Measurements from ENCODE around the gene PARS2.

Gene PARS2

GRCh38 chr1:54768093-54768492 lies 3.8 kb upstream of the PARS2 start:
- no peak for DNase-seq

- DNase-seq = no peak
Observed at GRCh38 chr1:54767526-54767925, 3.2 kb upstream of the PARS2 start.

DNA sequence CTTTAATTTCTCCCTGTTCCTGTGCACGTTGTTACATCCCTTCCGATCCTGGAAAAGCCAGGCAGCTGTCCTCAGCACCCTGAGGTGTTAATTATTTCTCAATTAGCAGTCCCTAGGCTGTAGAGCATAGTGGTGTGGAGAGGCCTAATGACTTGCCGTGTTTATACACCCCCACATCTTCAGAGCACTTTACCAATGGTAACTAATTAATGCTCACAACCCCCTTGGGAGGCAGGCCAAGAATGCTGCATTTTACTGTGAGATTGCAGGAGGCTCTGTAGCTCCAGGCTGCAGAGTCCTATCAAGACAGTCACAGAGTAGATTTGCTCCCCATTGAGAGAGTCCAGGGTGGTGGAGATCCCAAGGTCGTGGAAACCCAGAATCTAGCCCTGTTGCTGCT lies 2.4 kb upstream of the PARS2 start:
- no peak for DNase-seq

DNA sequence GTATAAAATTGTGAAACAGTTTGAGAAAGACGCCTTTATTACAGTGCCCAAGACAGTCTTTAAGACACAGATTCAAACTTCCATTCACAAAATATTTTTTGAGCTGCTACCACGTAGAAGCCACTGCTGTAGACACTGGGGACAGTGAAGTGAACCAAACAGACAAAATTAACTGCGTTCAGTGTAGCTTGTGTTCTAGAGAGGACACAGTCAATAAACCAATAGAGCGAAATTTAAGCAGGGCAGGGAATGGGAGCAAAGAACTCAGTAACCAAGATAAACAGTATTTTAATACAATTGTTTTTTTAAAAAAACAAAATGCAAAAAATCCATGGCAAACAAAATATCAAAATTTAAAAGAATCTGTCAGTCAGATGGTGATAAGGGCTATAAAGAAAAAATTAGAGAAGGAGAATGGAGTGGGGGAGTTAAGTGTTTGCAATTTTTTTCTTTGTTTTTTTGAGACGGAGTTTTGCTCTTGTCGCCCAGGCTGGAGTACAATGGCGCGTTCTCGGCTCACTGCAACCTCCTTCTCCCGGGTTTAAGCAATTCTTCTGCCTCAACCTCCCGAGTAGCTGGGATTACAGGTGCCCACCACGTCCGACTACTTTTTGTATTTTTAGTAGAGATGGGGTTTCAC lies 719 bp upstream of the PARS2 start:
- DNase-seq = no peak

DNA sequence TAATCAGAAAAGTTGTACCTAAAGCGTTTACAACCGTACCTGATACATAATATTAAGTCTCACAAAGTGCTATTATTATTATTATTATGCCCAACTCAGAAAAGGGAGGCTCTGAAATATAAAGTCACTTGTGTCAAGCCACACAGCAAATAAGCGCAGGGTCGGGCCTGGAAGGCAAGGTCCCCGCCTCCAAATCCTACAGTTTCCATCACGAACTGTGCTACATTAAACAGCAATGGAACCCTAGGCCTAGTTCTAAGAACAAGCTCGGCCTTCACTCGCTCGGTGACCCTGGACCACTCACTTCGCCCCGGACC lies 549 bp downstream of the PARS2 start:
- DNase-seq = no peak

GRCh38 chr1:54758678-54759348 lies 5.5 kb downstream of the PARS2 start:
- DNase-seq = no peak

DNA sequence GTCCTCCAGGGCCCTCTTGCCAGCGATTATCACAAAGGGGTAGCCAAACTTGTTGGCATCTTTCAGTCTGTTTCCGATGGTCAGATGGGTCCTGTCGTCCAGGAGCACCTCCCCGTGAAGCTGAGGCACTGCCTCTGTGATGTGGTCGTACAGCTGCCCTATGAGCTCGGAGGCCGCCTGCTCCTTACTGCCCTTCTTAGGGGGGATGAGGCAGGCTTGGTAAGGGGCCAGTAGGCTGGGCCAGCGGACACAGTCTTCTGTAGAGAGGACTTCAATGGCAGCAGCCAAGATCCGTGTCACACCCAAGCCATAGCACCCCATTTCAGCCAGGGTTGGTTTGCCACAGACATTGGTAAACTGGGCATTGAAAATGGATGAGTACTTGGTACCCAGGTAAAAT lies 6.5 kb downstream of the PARS2 start:
- no peak for DNase-seq

GRCh38 chr1:54754486-54755285 lies 9.6 kb downstream of the PARS2 start:
- no peak for DNase-seq

DNA sequence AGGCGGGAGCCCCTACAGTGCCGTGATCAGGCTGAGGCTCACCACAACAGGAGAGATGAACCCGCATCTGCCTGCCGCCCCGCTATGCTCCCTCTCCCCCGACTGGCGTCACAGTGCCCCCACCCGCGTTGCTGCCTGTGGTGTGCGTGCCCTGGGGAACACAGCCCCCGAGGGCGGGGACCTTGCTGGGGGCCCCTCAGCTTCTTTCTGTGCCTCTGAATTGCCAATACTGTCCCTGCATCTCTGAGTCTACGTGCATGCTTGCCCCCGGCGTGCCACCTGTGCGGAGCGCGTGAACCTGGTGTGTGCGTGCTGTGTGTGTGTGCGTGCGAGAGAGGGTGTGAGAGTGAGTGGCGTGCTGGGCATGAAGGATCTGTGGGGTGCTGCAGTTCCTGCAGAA lies 10.3 kb downstream of the PARS2 start:
- no peak for DNase-seq

DNA sequence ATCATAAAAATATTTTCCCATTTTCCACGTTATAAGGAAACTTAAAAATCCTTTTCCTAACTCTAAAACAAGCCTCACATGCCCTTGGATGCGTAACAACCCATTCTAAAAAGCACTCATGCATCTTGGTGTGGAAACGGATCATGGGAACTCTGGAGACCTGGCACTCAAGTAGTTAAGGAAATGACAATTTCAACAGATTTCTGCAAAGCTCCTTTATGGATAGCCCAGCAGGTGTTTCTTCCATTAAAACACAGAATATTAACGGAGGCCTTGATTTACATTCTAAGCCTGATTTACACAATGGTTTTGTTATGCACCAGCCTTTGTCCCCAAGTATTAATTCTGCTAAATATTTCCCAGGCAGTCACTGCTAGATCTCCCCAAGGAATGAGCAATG lies 12.9 kb downstream of the PARS2 start:
- DNase-seq = no peak

- no peak for DNase-seq
Observed at GRCh38 chr1:54750596-54750995, 13.7 kb downstream of the PARS2 start.

GRCh38 chr1:54748094-54748835 lies 16.1 kb downstream of the PARS2 start:
- DNase-seq = no peak

GRCh38 chr1:54745864-54746263 lies 18.5 kb downstream of the PARS2 start:
- DNase-seq = no peak

- DNase-seq = no peak
Observed at GRCh38 chr1:54745274-54745673, 19.0 kb downstream of the PARS2 start.

GRCh38 chr1:54744696-54745095 lies 19.6 kb downstream of the PARS2 start:
- peak in 1 of 2 donors; percentile 14 for DNase-seq

DNA sequence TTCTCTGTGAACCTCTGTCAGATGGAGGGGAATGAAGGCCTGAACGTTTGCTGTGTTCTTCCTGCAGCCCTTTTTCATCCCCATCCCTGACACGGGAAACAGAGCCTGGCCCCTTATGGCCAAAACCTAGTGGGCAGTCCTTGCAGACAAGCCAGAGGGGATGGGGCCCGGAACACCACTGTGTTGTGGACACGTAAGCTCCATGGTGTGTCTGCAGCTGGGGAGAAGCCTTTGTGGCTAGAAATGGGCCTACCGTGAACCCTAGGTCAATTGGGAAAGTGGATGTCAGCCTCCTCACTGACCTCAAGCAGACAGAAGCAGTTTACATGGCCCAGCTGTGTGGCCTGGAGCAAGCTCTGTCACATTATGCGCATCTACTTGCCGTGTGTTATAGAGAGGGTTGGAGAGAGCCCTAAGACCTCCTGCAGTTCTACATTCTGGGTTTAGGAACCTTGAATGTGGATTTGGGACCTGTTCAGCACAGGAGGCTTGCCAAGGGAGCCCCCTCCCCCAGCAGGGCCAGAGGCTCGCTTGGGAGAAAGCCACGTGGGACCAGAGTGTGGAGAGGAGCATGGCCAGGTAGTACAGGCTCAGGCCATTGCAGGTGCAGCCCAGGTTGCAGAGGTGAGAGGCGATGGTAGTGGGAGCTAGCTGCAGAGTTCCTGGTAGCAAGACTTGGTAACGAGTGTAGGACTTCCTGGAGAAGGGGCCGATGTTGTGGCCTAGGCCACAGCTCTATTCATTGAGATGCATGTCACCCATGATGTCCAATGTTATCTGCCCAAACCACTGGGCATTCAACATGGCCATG lies 20.7 kb downstream of the PARS2 start:
- no peak for DNase-seq

GRCh38 chr1:54742282-54742681 lies 22.0 kb downstream of the PARS2 start:
- DNase-seq = no peak

- DNase-seq = no peak
Observed at GRCh38 chr1:54741531-54741930, 22.8 kb downstream of the PARS2 start.

GRCh38 chr1:54738244-54738643 lies 26.1 kb downstream of the PARS2 start:
- DNase-seq = no peak

- DNase-seq = no peak
Observed at GRCh38 chr1:54736685-54737084, 27.6 kb downstream of the PARS2 start.

DNA sequence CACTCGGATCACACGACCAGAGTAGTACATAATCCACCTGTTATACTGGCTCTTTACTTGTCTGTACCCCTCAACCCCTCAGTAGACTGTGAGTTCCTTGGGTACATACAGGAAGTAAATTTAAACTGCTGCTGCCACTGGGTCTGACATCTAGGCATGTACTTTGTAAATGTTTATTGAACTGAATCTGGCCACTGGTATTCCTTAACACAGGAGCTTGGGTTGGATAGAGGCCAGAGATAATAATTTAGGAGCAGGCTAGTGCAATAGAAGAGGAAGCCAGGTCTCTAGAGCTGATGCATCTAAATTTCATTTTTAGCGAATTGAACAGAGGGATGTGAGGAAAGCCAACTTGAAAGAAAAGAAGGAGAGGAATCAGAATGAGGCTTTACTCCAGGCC lies 36.3 kb downstream of the PARS2 start:
- DNase-seq = no peak

GRCh38 chr1:54724771-54725170 lies 39.6 kb downstream of the PARS2 start:
- DNase-seq = no peak

- DNase-seq = no peak
Observed at GRCh38 chr1:54723985-54724384, 40.3 kb downstream of the PARS2 start.

Data from stimulated activated CD4-positive, alpha-beta T cell treated with anti-CD3 and anti-CD28 coated beads, Interleukin-2, amount 100 ng/mL, for 24 hours (primary cell).